HG03060 (cell line): Measurements from ENCODE around the gene LDLRAP1.

Experiments
- ATAC-seq: cut with Tn5 transposase; IDR thresholded peaks from one replicate; pipeline ENCODE4 v1.9.1; 2021; ENCODE audit warnings: low read depth, moderate number of reproducible peaks; ENCODE audit not compliant: unreplicated experiment

The LDLRAP1 gene

GRCh38 chr1:25523542-25523941, 19.9 kb upstream of the LDLRAP1 start:
- ATAC-seq, result no peak

GRCh38 chr1:25524568-25525360, 18.6 kb upstream of the LDLRAP1 start:
- ATAC-seq, result no peak

GRCh38 chr1:25525361-25525688, 18.1 kb upstream of the LDLRAP1 start:
- ATAC-seq, result no peak

- no peak for ATAC-seq
Observed at GRCh38 chr1:25526753-25527152, 16.7 kb upstream of the LDLRAP1 start.

- no peak for ATAC-seq
Observed at GRCh38 chr1:25527226-25527846, 16.1 kb upstream of the LDLRAP1 start.

GRCh38 chr1:25527946-25528595, 15.3 kb upstream of the LDLRAP1 start:
- no peak for ATAC-seq

GRCh38 chr1:25528881-25529517, 14.4 kb upstream of the LDLRAP1 start:
- no peak for ATAC-seq

GRCh38 chr1:25529518-25530185, 13.8 kb upstream of the LDLRAP1 start:
- no peak for ATAC-seq

- no peak for ATAC-seq
Observed at GRCh38 chr1:25530186-25531081, 13.0 kb upstream of the LDLRAP1 start.

- ATAC-seq, result no peak
Observed at GRCh38 chr1:25531082-25531461, 12.3 kb upstream of the LDLRAP1 start.

- ATAC-seq, result no peak
Observed at GRCh38 chr1:25532970-25533369, 10.4 kb upstream of the LDLRAP1 start.

- no peak for ATAC-seq
Observed at GRCh38 chr1:25533775-25534409, 9.5 kb upstream of the LDLRAP1 start.

- ATAC-seq, result no peak
Observed at GRCh38 chr1:25534410-25534788, 9.0 kb upstream of the LDLRAP1 start.

- ATAC-seq, result no peak
Observed at GRCh38 chr1:25536124-25536523, 7.3 kb upstream of the LDLRAP1 start.

GRCh38 chr1:25537153-25537831, 6.1 kb upstream of the LDLRAP1 start:
- no peak for ATAC-seq

- no peak for ATAC-seq
Observed at GRCh38 chr1:25538191-25538767, 5.1 kb upstream of the LDLRAP1 start.

- ATAC-seq, result no peak
Observed at GRCh38 chr1:25540750-25541342, 2.6 kb upstream of the LDLRAP1 start.

- no peak for ATAC-seq
Observed at GRCh38 chr1:25541425-25541824, 2.0 kb upstream of the LDLRAP1 start.
